ENCODE data around the gene YEATS4.

GRCh38 chr12:69423037-69423905, 63.7 kb downstream of the YEATS4 start:
- no peak for TF ChIP-seq POLR2A (IDR thresholded peaks at IDR 0.05; ENCODE audit: low read length)
- TF ChIP-seq CTCF (IDR thresholded peaks at IDR 0.05): no peak
- TF ChIP-seq HOXB5 (CRISPR knock-in tag; IDR thresholded peaks at IDR 0.05): no peak
- TF ChIP-seq EP300 (IDR thresholded peaks at IDR 0.05): no peak
- TF ChIP-seq JUN (IDR thresholded peaks at IDR 0.05): no peak
- no peak for TF ChIP-seq ESRRA (IDR thresholded peaks at IDR 0.05; ENCODE audit: borderline replicate concordance, low read length)

All from A549 (cell line).